DND-41 (cell line): ENCODE data around the gene DYRK2.

Source experiments
- CTCF ChIP-seq: IDR thresholded peaks from 2 replicates; pipeline ENCODE4 v1.5.1; 2012; ENCODE audit warnings: borderline replicate concordance, low read length, moderate library complexity, mild to moderate bottlenecking; ENCODE audit not compliant: poor library complexity, severe bottlenecking; ENCODE audit errors: extremely low read depth
- EZH2 ChIP-seq: IDR thresholded peaks from 3 replicates; pipeline ENCODE4 v1.6.1; 2012; ENCODE audit warnings: borderline replicate concordance, low read depth, mild to moderate bottlenecking, moderate library complexity, low read length, inconsistent platforms; ENCODE audit not compliant: severe bottlenecking

GRCh38 chr12:67618303-67618702 is 30.2 kb upstream of the DYRK2 start:
- TF ChIP-seq CTCF = no peak
- no peak for TF ChIP-seq EZH2
